Liver (tissue), 3 donors: ENCODE results near the gene TNNI3K.
"Not testable (repeated sequence)": the region's sequence is repeated elsewhere in the genome, so short reads cannot be mapped to it uniquely, and the experiment has no call there.

ENCODE experiments used
- JUND ChIP-seq, 2 donors: IDR thresholded peaks; 2 replicates each; pipeline ENCODE4 v1.6.1; 2016; ENCODE audit warnings: antibody characterized with exemption in 2 of 2
- RXRA ChIP-seq, 2 donors: IDR thresholded peaks; 2 replicates each; pipeline ENCODE4 v1.6.1; 2017 to 2018; ENCODE audit warnings: antibody characterized with exemption in 2 of 2, mild to moderate bottlenecking in 1 of 2
- YY1 ChIP-seq: IDR thresholded peaks from 2 replicates; pipeline ENCODE4 v1.6.1; 2016; ENCODE audit warnings: antibody characterized with exemption, mild to moderate bottlenecking
- TF ChIP-seq, protein P1 (sequence below): fragments of 150-350 bp; IDR thresholded peaks from 2 replicates; pipeline ENCODE4 v1.5.1; 2017; ENCODE audit warnings: improper control_type of control experiment, low read depth, low read length; ENCODE audit not compliant: missing input control
- donor health status: healthy.
- donor health status: healthy.

DNA sequence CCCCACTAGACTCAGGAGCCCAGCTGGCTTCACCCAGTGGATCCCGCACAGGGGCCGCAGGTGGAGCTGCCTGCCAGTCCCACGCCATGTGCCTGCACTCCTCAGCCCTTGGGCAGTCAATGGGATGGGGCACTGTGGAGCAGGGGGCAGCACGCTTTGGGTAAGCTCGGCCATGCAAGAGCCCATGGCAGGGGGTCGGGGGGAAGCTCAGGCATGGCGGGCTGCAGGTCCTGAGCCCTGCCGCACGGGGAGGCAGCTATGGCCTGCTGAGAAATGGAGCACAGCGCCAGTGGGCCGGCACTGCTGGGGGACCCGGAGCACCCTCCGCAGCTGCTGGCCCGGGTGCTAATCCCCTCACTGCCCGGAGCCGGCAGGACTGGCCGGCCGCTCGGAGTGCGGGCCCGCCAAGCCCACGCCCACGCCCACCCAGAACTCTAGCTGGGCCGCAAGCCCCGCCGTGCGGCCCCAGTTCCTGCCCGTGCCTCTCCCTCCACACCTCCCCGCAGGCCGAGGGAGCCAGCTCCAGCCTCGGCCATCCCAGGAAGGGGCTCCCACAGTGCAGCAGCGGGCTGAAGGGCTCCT, 18.1 kb downstream of the TNNI3K start:
- TF ChIP-seq, protein P1, sequence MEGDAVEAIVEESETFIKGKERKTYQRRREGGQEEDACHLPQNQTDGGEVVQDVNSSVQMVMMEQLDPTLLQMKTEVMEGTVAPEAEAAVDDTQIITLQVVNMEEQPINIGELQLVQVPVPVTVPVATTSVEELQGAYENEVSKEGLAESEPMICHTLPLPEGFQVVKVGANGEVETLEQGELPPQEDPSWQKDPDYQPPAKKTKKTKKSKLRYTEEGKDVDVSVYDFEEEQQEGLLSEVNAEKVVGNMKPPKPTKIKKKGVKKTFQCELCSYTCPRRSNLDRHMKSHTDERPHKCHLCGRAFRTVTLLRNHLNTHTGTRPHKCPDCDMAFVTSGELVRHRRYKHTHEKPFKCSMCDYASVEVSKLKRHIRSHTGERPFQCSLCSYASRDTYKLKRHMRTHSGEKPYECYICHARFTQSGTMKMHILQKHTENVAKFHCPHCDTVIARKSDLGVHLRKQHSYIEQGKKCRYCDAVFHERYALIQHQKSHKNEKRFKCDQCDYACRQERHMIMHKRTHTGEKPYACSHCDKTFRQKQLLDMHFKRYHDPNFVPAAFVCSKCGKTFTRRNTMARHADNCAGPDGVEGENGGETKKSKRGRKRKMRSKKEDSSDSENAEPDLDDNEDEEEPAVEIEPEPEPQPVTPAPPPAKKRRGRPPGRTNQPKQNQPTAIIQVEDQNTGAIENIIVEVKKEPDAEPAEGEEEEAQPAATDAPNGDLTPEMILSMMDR: not testable (repeated sequence)
- not testable (repeated sequence) for TF ChIP-seq YY1; JUND (IDR thresholded peaks at IDR 0.05); RXRA (IDR thresholded peaks at IDR 0.05)
